ENCODE data around the gene MALRD1. TPM values are rescaled to one million over a fixed set of nuclear protein-coding genes. Genes with fewer than 3 reads are reported as not detected.
"Not testable (repeated sequence)": the region's sequence is repeated elsewhere in the genome, so short reads cannot be mapped to it uniquely, and the experiment has no call there.

Gene MALRD1
- total RNA-seq, 1 experiment from 2014 or later = not detected

- Histone ChIP-seq H3K27me3 (ENCODE audit: control insufficient read depth, insufficient read depth, low read length) (no peaks in the 10 kb centered on the region), H3K36me3 (ENCODE audit: control insufficient read depth, insufficient read depth, low read length) (no peaks in the 10 kb centered on the region), H3K4me1 (ENCODE audit: control insufficient read depth, insufficient read depth, low read length) (no peaks in the 10 kb centered on the region), H3K9me3 (ENCODE audit: control insufficient read depth, insufficient read depth, low read depth, low read length) (no peaks in the 10 kb centered on the region), H3K27ac (ENCODE audit: low read length) (no peak overlapping the region), H3K4me3 (ENCODE audit: low read depth in 2 of 2, low read length in 2 of 2) (no peak overlapping the region)
- BruUV-seq (replicated peaks) = no TSS peak
- CTCF ChIA-PET = no interaction called here
- ATAC-seq = no peak
- no peak for DNase-seq (ENCODE audit: low read depth, low spot score)
- in situ Hi-C loops (cut with HindIII; ENCODE audit: low pct_unique_long_range_greater_than_20kb, low sequenced_read_pairs) (no loop called here), intact Hi-C loops (cut with micrococcal nuclease; ENCODE audit: unreplicated experiment) (no loop called here)
- TF ChIP-seq POLR2AphosphoS5 (IDR thresholded peaks at IDR 0.05; ENCODE audit: low read depth, low read length) (no peak), CTCF (IDR thresholded peaks at IDR 0.05) (no peak)
- POLR2A ChIA-PET = no interaction called here
These were observed 457.0 kb downstream of the MALRD1 start for GRCh38 chr10:19505320-19506312.

GRCh38 chr10:19510005-19510732, 461.6 kb downstream of the MALRD1 start:
- CTCF ChIA-PET; H3K9me3 ChIP-seq (ENCODE audit: control insufficient read depth, insufficient read depth, low read depth, low read length); intact Hi-C loops (cut with micrococcal nuclease; ENCODE audit: unreplicated experiment); ATAC-seq; DNase-seq (ENCODE audit: low read depth, low spot score); H3K4me3 ChIP-seq (ENCODE audit: low read depth in 2 of 2, low read length in 2 of 2); H3K36me3 ChIP-seq (ENCODE audit: control insufficient read depth, insufficient read depth, low read length); H3K4me1 ChIP-seq (ENCODE audit: control insufficient read depth, insufficient read depth, low read length); H3K27ac ChIP-seq (ENCODE audit: low read length); H3K27me3 ChIP-seq (ENCODE audit: control insufficient read depth, insufficient read depth, low read length); POLR2A ChIA-PET; BruUV-seq (replicated peaks); in situ Hi-C loops (cut with HindIII; ENCODE audit: low pct_unique_long_range_greater_than_20kb, low sequenced_read_pairs): not testable (repeated sequence)

- H3K27me3 ChIP-seq (ENCODE audit: control insufficient read depth, insufficient read depth, low read length) = no peaks in the 10 kb centered on the region
- ChIA-PET CTCF (no interaction called here), POLR2A (no interaction called here)
- no peaks in the 10 kb centered on the region for H3K4me1 ChIP-seq (ENCODE audit: control insufficient read depth, insufficient read depth, low read length)
- DNase-seq (ENCODE audit: low read depth, low spot score) (no peak), ATAC-seq (no peak)
- H3K4me3 ChIP-seq (ENCODE audit: low read depth in 2 of 2, low read length in 2 of 2) = no peak overlapping the region
- no peaks in the 10 kb centered on the region for H3K9me3 ChIP-seq (ENCODE audit: control insufficient read depth, insufficient read depth, low read depth, low read length)
- intact Hi-C loops (cut with micrococcal nuclease; ENCODE audit: unreplicated experiment) = no loop called here
- no TSS peak for BruUV-seq (replicated peaks)
- H3K36me3 ChIP-seq (ENCODE audit: control insufficient read depth, insufficient read depth, low read length) = no peaks in the 10 kb centered on the region
- no peak for TF ChIP-seq POLR2AphosphoS5 (IDR thresholded peaks at IDR 0.05; ENCODE audit: low read depth, low read length)
- TF ChIP-seq SIN3A (IDR thresholded peaks at IDR 0.05; ENCODE audit: borderline replicate concordance, insufficient read depth, low read depth, low read length) = no peak
- TF ChIP-seq REST (IDR thresholded peaks at IDR 0.05; ENCODE audit: insufficient read depth in 1 of 2, low read depth in 2 of 2, low read length in 1 of 2) = no peak
- TF ChIP-seq TCF7L2 (IDR thresholded peaks at IDR 0.05; ENCODE audit: low read depth, low read length) = no peak
- TF ChIP-seq CTCF (IDR thresholded peaks at IDR 0.05) = no peak
- in situ Hi-C loops (cut with HindIII; ENCODE audit: low pct_unique_long_range_greater_than_20kb, low sequenced_read_pairs) = no loop called here
- H3K27ac ChIP-seq (ENCODE audit: low read length) = no peak overlapping the region
These were observed 469.5 kb downstream of the MALRD1 start for GRCh38 chr10:19518109-19518508.

Data from Panc1 (cell line).